Ascending aorta (tissue), 2 donors: ENCODE results near the gene NLRP5. TPM values are rescaled to one million over a fixed set of nuclear protein-coding genes. Genes with fewer than 3 reads are reported as not detected.
"Not testable (repeated sequence)": the region's sequence is repeated elsewhere in the genome, so short reads cannot be mapped to it uniquely, and the experiment has no call there.

Experiments
- DNase-seq, 2 donors: peaks; one replicate each; pipeline ENCODE4 v3.0.0-alpha.2; 2019; ENCODE audit warnings: low spot score in 2 of 2
- H3K27ac ChIP-seq, 2 donors: fragments of 200-600 bp; sonication (generic); one replicate each; pipeline ENCODE4 v1.5.1; 2016 to 2017; ENCODE audit warnings: mild to moderate bottlenecking in 1 of 2
- H3K27me3 ChIP-seq: fragments of 200-600 bp; sonication (generic); one replicate; pipeline ENCODE4 v1.5.1; 2017
- H3K36me3 ChIP-seq, 2 donors: fragments of 200-600 bp; sonication (generic); one replicate each; pipeline ENCODE4 v1.5.1; 2016
- H3K4me1 ChIP-seq, 2 donors: fragments of 200-600 bp; sonication (generic); one replicate each; pipeline ENCODE4 v1.5.1; 2016 to 2017; ENCODE audit warnings: mild to moderate bottlenecking in 1 of 2
- H3K4me3 ChIP-seq, 2 donors: fragments of 200-600 bp; sonication (generic); one replicate each; pipeline ENCODE4 v1.5.1; 2016 to 2017; ENCODE audit warnings: mild to moderate bottlenecking in 1 of 2
- H3K9me3 ChIP-seq, 2 donors: fragments of 200-600 bp; sonication (generic); one replicate each; pipeline ENCODE4 v1.5.1; 2016
- CTCF ChIP-seq, 3 experiments: fragments of 200-600 bp in 2 of 3; fragments of 450-650 bp in 1 of 3; sonication (generic) in 2 of 3; IDR thresholded peaks; one replicate each; pipeline ENCODE4 v1.5.1; 2016 to 2019; ENCODE audit warnings: antibody characterized with exemption in 3 of 3, mild to moderate bottlenecking in 1 of 3, moderate library complexity in 1 of 3
- intact Hi-C: fragments of 100-400 bp; cut with DNase I; formaldehyde crosslinking; loops from one replicate; pipeline ENCODE4 v1.15.1; 2023
- total RNA-seq: library from RNA; depleted of rRNA; stranded (reverse); fragments of >200 nt; gene quantifications from one replicate; pipeline ENCODE4 v1.1.0, GENCODE V29; 2016

The NLRP5 gene
- not detected for total RNA-seq

DNA sequence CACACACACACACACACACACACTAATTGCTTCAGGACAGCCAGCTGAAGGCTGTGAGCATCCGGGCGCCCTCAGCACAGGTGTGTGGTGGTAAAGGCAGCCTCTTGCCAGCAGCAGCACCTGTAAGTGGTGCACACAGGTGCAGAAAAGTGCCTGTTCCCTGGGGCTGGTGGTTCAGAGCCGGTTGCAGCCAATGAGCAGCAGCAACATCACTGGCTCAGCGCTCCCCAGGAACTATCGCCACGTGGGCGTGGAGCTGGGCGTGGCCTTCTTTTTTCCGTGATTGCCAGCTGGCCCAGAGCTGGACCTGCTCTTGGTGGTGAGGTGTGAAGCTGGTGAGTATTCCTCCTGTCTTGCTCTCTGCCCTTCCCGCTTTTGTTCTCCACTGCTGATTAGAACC is at the start of gene NLRP5:
Gene NLRP5, plus strand, starts transcription at position 289 of the 400 bp plus-strand sequence.
- no peaks in the 10 kb centered on the region for H3K27me3 ChIP-seq
- no peak within 1 kb of the TSS for H3K27ac ChIP-seq
- H3K4me3 ChIP-seq, result no peak within 1 kb of the TSS
- H3K9me3 ChIP-seq, result no peaks in the 10 kb centered on the region
- intact Hi-C loops, result no loop called here
- H3K36me3 ChIP-seq, result no peaks in the 10 kb centered on the region
- H3K4me1 ChIP-seq, result no peaks in the 10 kb centered on the region
- no peak for DNase-seq
- TF ChIP-seq CTCF (IDR thresholded peaks at IDR 0.05), result no peak

- Histone ChIP-seq H3K27ac (no peak overlapping the region), H3K27me3 (no peaks in the 10 kb centered on the region), H3K36me3 (no peaks in the 10 kb centered on the region), H3K4me3 (no peak overlapping the region), H3K9me3 (no peaks in the 10 kb centered on the region), H3K4me1 (no peaks in the 10 kb centered on the region)
- DNase-seq, result no peak
- TF ChIP-seq CTCF (IDR thresholded peaks at IDR 0.05), result no peak
- intact Hi-C loops, result no loop called here
These were observed 47.4 kb upstream of the NLRP5 start for GRCh38 chr19:55939206-55939605.

DNA sequence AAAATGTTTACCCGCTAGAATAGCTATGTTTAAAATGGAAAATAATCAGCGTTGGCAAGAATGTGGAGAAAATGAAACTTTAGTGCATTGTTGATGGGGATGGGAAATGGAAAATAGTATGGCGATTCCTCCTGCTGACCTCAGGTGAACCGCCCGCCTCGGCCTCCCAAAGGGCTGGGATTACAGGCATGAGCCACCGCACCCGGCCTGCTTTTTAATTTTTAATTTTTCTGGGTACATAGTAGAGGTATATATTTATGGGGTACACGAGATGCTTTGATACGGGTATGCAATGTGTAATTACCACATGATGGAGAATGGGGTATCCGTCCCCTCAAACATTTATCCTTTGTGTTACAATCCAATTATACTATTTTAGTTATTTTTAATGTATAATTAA is 46.3 kb upstream of the NLRP5 start:
- H3K4me3 ChIP-seq, result no peak overlapping the region
- no peaks in the 10 kb centered on the region for H3K27me3 ChIP-seq
- H3K27ac ChIP-seq, result no peak overlapping the region
- no peaks in the 10 kb centered on the region for H3K36me3 ChIP-seq
- H3K9me3 ChIP-seq, result no peaks in the 10 kb centered on the region
- intact Hi-C loops, result no loop called here
- no peak for TF ChIP-seq CTCF (IDR thresholded peaks at IDR 0.05)
- H3K4me1 ChIP-seq, result no peaks in the 10 kb centered on the region
- no peak for DNase-seq

- no peaks in the 10 kb centered on the region for H3K36me3 ChIP-seq
- H3K27me3 ChIP-seq, result no peaks in the 10 kb centered on the region
- H3K4me3 ChIP-seq, result no peak within 1 kb of the TSS
- no peak for DNase-seq
- no peak within 1 kb of the TSS for H3K27ac ChIP-seq
- no peaks in the 10 kb centered on the region for H3K9me3 ChIP-seq
- intact Hi-C loops, result no loop called here
- H3K4me1 ChIP-seq, result no peaks in the 10 kb centered on the region
- TF ChIP-seq CTCF (IDR thresholded peaks at IDR 0.05), result no peak
These were observed 39.0 kb upstream of the NLRP5 start, which contains the start of gene NLRP8 for GRCh38 chr19:55947532-55947931. TSS of gene NLRP8 (plus strand) at chr19:55947832.

GRCh38 chr19:55950566-55950965 is 36.0 kb upstream of the NLRP5 start:
- H3K27me3 ChIP-seq, H3K9me3 ChIP-seq, intact Hi-C loops, H3K36me3 ChIP-seq, DNase-seq, H3K27ac ChIP-seq, H3K4me1 ChIP-seq, H3K4me3 ChIP-seq: not testable (repeated sequence)

- Histone ChIP-seq H3K4me3 (no peak overlapping the region), H3K27ac (no peak overlapping the region), H3K9me3 (no peaks in the 10 kb centered on the region), H3K36me3 (no peaks in the 10 kb centered on the region), H3K4me1 (no peaks in the 10 kb centered on the region), H3K27me3 (no peaks in the 10 kb centered on the region)
- no peak for TF ChIP-seq CTCF (IDR thresholded peaks at IDR 0.05)
- DNase-seq, result no peak
- intact Hi-C loops, result no loop called here
These were observed 30.1 kb upstream of the NLRP5 start for GRCh38 chr19:55956431-55956830.
